Smooth muscle cell (in vitro differentiated cells): ENCODE measurements around the gene SLC10A7. TPM values are rescaled to one million over a fixed set of nuclear protein-coding genes. Genes with fewer than 3 reads are reported as not detected.

Experiments
- DNase-seq: peaks from one replicate; lab custom pipeline; 2025; ENCODE audit not compliant: unreplicated experiment; lab: John Stamatoyannopoulos, UW
- H2AFZ ChIP-seq: fragments of 200-600 bp; sonication (generic); 2 replicates; pipeline ENCODE4 v1.6.0; 2016; ENCODE audit warnings: antibody characterized with exemption, low read depth, mild to moderate bottlenecking
- H3F3A ChIP-seq: fragments of 200-600 bp; sonication (generic); 2 replicates; pipeline ENCODE4 v1.6.0; 2017; ENCODE audit warnings: antibody characterized with exemption, low read depth
- H3K27ac ChIP-seq: fragments of 200-600 bp; sonication (generic); 2 replicates; pipeline ENCODE4 v1.5.1; 2016; ENCODE audit warnings: low read depth, mild to moderate bottlenecking
- H3K27me3 ChIP-seq: fragments of 200-600 bp; sonication (generic); 2 replicates; pipeline ENCODE4 v1.6.1; 2016; ENCODE audit warnings: low read depth, mild to moderate bottlenecking
- H3K36me3 ChIP-seq: fragments of 200-600 bp; sonication (generic); 2 replicates; pipeline ENCODE4 v1.5.1; 2016; ENCODE audit warnings: low read depth
- H3K4me1 ChIP-seq: fragments of 200-600 bp; sonication (generic); 2 replicates; pipeline ENCODE4 v1.5.1; 2016; ENCODE audit warnings: low read depth
- H3K4me2 ChIP-seq: fragments of 200-600 bp; sonication (generic); 2 replicates; pipeline ENCODE4 v1.6.0; 2016; ENCODE audit warnings: mild to moderate bottlenecking
- H3K4me3 ChIP-seq: fragments of 200-600 bp; sonication (generic); 2 replicates; pipeline ENCODE4 v1.5.1; 2016; ENCODE audit warnings: mild to moderate bottlenecking
- H3K79me2 ChIP-seq: fragments of 200-600 bp; sonication (generic); 2 replicates; pipeline ENCODE4 v1.6.0; 2016; ENCODE audit warnings: low read depth, mild to moderate bottlenecking
- H3K9ac ChIP-seq: fragments of 200-600 bp; sonication (generic); 2 replicates; pipeline ENCODE4 v1.6.0; 2016; ENCODE audit warnings: low read depth
- H3K9me3 ChIP-seq: fragments of 200-600 bp; sonication (generic); replicated peaks from 2 replicates; pipeline ENCODE4 v1.5.1; 2016; ENCODE audit warnings: low read depth
- H4K20me1 ChIP-seq: fragments of 200-600 bp; sonication (generic); 2 replicates; pipeline ENCODE4 v1.6.0; 2016; ENCODE audit warnings: low read depth
- CTCF ChIP-seq: fragments of 200-600 bp; sonication (generic); IDR thresholded peaks from 2 replicates; pipeline ENCODE4 v1.5.1; 2017; ENCODE audit warnings: borderline replicate concordance, mild to moderate bottlenecking, antibody characterized with exemption; ENCODE audit not compliant: insufficient read depth, poor library complexity, severe bottlenecking
- WGBS: methylation state at CpG from one replicate; pipeline ENCODE4 v1.1.7; 2016; ENCODE audit warnings: low lambda C conversion rate; 5-methylcytosine and 5-hydroxymethylcytosine counted together
- polyA plus RNA-seq: library from polyadenylated mRNA; unstranded; fragments of >200 nt; fragmentation: Nextera tagmentation; extraction: Ambion mirVana; gene quantifications from 2 replicates; pipeline ENCODE4 v1.2.1, GENCODE V29; 2016
- total RNA-seq: library from RNA; depleted of rRNA; stranded (reverse); fragments of >200 nt; gene quantifications from 2 replicates; pipeline ENCODE4 v1.2.3, GENCODE V29; 2014

SLC10A7 gene
- total and polyA plus RNA-seq, 2 experiments from 2014 or later: 10.3 to 24.8 TPM

GRCh38 chr4:146415829-146416228 is 105.9 kb downstream of the SLC10A7 start:
- H3K9me3 ChIP-seq: no peaks in the 10 kb centered on the region
- H3K79me2 ChIP-seq: no peaks in the 10 kb centered on the region
- no peak for TF ChIP-seq CTCF
- no peak overlapping the region for H3K27ac ChIP-seq
- H3K9ac ChIP-seq: no peak overlapping the region
- H2AFZ ChIP-seq: no peak overlapping the region
- H3K27me3 ChIP-seq: no peaks in the 10 kb centered on the region
- no peak overlapping the region for H3K4me2 ChIP-seq
- peaks cover 34% of the 10 kb centered on the region for H4K20me1 ChIP-seq
- H3K4me1 ChIP-seq: no peaks in the 10 kb centered on the region
- no peaks in the 10 kb centered on the region for H3K36me3 ChIP-seq
- whole genome bisulfite sequencing: 97% methylated on average over 1 of the region's 1 CpG
- H3F3A ChIP-seq: no peaks in the 10 kb centered on the region
- no peak overlapping the region for H3K4me3 ChIP-seq
- no peak for DNase-seq

- H3K4me2 ChIP-seq: no peak overlapping the region
- no peaks in the 10 kb centered on the region for H3F3A ChIP-seq
- H3K79me2 ChIP-seq: no peaks in the 10 kb centered on the region
- no peak overlapping the region for H3K27ac ChIP-seq
- H3K4me1 ChIP-seq: no peaks in the 10 kb centered on the region
- H3K4me3 ChIP-seq: no peak overlapping the region
- WGBS: 52% methylated on average over 4 of the region's 4 CpGs
- DNase-seq: no peak
- H3K36me3 ChIP-seq: no peaks in the 10 kb centered on the region
- H3K9me3 ChIP-seq: no peaks in the 10 kb centered on the region
- H4K20me1 ChIP-seq: peaks cover 27% of the 10 kb centered on the region
- H3K9ac ChIP-seq: no peak overlapping the region
- TF ChIP-seq CTCF: no peak
- H2AFZ ChIP-seq: no peak overlapping the region
- H3K27me3 ChIP-seq: no peaks in the 10 kb centered on the region
Measured at GRCh38 chr4:146407669-146408084, 114.1 kb downstream of the SLC10A7 start.

GRCh38 chr4:146407257-146407656 is 114.5 kb downstream of the SLC10A7 start:
- Histone ChIP-seq H3K4me2 (no peak overlapping the region), H3K9me3 (no peaks in the 10 kb centered on the region), H3K27me3 (no peaks in the 10 kb centered on the region), H3F3A (no peaks in the 10 kb centered on the region), H2AFZ (no peak overlapping the region), H3K4me3 (no peak overlapping the region), H3K9ac (no peak overlapping the region), H4K20me1 (peaks cover 24% of the 10 kb centered on the region), H3K4me1 (no peaks in the 10 kb centered on the region), H3K79me2 (no peaks in the 10 kb centered on the region), H3K36me3 (no peaks in the 10 kb centered on the region), H3K27ac (no peak overlapping the region)
- 96% methylated on average over 3 of the region's 3 CpGs for WGBS
- no peak for DNase-seq
- no peak for TF ChIP-seq CTCF

GRCh38 chr4:146401274-146401673 is 120.5 kb downstream of the SLC10A7 start:
- no peaks in the 10 kb centered on the region for H3K27me3 ChIP-seq
- no peaks in the 10 kb centered on the region for H3F3A ChIP-seq
- no peak overlapping the region for H3K27ac ChIP-seq
- DNase-seq: no peak
- no peak overlapping the region for H3K4me2 ChIP-seq
- no peaks in the 10 kb centered on the region for H3K79me2 ChIP-seq
- no peaks in the 10 kb centered on the region for H3K36me3 ChIP-seq
- H2AFZ ChIP-seq: no peak overlapping the region
- 89% methylated on average over 2 of the region's 2 CpGs for WGBS
- H3K4me3 ChIP-seq: no peak overlapping the region
- peaks cover 32% of the 10 kb centered on the region for H4K20me1 ChIP-seq
- no peaks in the 10 kb centered on the region for H3K4me1 ChIP-seq
- no peak overlapping the region for H3K9ac ChIP-seq
- no peak for TF ChIP-seq CTCF
- no peaks in the 10 kb centered on the region for H3K9me3 ChIP-seq
